Kidney epithelial cell (primary cell): Measurements from ENCODE around the gene GALNT16. TPM values are rescaled to one million over a fixed set of nuclear protein-coding genes. Genes with fewer than 3 reads are reported as not detected.

ENCODE experiments used
- DNase-seq: peaks from one replicate; pipeline ENCODE4 v3.0.0-alpha.2; 2010; ENCODE audit warnings: low read depth
- H3K27me3 ChIP-seq: 2 replicates; pipeline ENCODE4 v1.6.0; 2011; ENCODE audit warnings: low read length; ENCODE audit not compliant: control insufficient read depth, insufficient read depth
- H3K36me3 ChIP-seq: 2 replicates; pipeline ENCODE4 v1.5.1; 2011; ENCODE audit warnings: low read length; ENCODE audit not compliant: control insufficient read depth, insufficient read depth
- H3K4me3 ChIP-seq: 2 replicates; pipeline ENCODE4 v1.5.1; 2011; ENCODE audit warnings: low read depth, mild to moderate bottlenecking, control low read depth, low read length
- CTCF ChIP-seq: IDR thresholded peaks from 2 replicates; pipeline ENCODE4 v1.5.1; 2011; ENCODE audit warnings: mild to moderate bottlenecking, moderate library complexity, low read length, control low read depth, inconsistent platforms; ENCODE audit not compliant: insufficient read depth, poor library complexity, severe bottlenecking
- total RNA-seq: library from RNA; depleted of rRNA; stranded (reverse); fragments of >200 nt; gene quantifications from 2 replicates; pipeline ENCODE4 v1.2.3, GENCODE V29; 2015

The GALNT16 gene
- total RNA-seq, 1 donor from 2014 or later = 0.33 TPM

- TF ChIP-seq CTCF = no peak
- DNase-seq = no peak
- H3K27me3 ChIP-seq = peaks cover 3% of the 10 kb centered on the region
Observed at GRCh38 chr14:69313176-69313575, 53.2 kb downstream of the GALNT16 start.

DNA sequence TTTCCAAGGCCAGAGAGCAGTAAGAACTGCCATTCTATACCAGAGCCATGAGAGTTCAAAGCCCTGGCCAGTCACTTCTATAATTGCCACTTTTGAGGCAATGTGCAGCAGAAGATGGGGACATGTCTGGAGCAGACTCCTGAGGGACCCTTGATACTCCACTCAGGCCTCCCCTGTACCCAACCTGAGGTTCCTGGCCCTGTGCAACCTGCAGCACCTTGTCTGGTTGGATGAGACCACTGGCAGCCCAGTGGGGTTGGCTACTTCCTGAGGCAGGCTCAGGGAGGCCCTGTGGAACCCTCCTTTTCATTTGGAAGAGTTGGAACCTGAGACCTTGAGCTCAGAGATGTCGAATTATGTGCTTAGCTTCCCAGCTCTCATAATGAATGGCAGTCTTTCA is 54.4 kb downstream of the GALNT16 start:
- TF ChIP-seq CTCF = no peak
- Histone ChIP-seq H3K27me3 (peaks cover 3% of the 10 kb centered on the region), H3K36me3 (no peaks in the 10 kb centered on the region), H3K4me3 (no peak overlapping the region)
- DNase-seq = no peak

More at GRCh38 chr14:69313176-69313575, 53.2 kb downstream of the GALNT16 start:
- H3K4me3 ChIP-seq = no peak overlapping the region
- H3K36me3 ChIP-seq = no peaks in the 10 kb centered on the region

DNA sequence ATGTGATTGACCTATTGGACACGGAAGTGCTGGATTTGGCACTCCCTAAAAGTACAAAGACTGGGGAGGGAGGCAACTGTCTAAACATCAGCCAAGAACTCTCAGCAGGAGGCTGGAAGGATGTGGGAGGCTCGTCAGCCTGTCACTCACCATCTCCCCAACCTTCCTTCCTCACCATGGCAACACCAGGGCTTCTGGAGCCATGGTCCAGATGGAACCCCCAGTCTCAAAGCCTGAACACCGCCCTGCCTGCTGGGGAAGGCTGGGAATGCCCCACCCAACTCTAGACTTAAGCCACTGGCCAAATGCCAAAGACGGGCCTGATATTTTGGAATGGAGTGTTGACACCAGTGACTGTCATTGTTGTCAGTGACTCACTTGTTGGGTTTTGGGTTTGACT is 55.3 kb downstream of the GALNT16 start:
- no peak for TF ChIP-seq CTCF
- H3K27me3 ChIP-seq = peaks cover 3% of the 10 kb centered on the region
- H3K4me3 ChIP-seq = no peak overlapping the region
- DNase-seq = no peak
- no peaks in the 10 kb centered on the region for H3K36me3 ChIP-seq

DNA sequence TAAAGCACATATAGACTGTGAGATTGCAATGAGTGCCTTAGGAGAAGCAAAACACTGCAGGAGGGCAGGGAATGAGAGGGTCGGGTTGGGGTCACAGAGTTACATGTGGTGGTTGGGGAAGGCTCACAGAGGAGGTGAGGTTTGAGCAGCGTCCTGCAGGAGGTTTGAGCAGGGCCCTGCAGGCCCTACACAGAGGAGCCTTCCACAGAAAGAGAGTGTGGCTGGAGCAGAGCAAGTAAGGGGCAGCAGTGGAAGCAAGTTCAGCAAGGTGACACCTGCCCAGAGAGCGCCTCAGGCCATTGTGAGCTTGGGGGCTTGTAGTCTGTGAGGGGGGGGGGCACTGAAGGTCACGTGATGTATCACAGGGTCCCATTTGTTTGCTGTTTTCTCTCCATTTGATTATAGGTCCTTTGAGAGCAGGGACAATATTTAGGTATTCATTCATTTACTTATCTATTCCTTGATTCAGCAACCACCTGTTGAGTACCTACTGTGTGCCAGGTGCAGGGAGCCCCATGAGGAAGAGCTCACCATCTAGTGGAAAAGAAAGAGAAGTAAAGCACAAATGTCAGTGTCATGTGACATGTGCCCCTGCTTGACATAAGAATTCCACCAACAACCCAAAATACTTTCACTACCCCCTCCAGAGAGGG is 56.6 kb downstream of the GALNT16 start:
- no peak overlapping the region for H3K4me3 ChIP-seq
- H3K36me3 ChIP-seq = no peaks in the 10 kb centered on the region
- no peak for TF ChIP-seq CTCF
- no peak for DNase-seq
- H3K27me3 ChIP-seq = no peaks in the 10 kb centered on the region

DNA sequence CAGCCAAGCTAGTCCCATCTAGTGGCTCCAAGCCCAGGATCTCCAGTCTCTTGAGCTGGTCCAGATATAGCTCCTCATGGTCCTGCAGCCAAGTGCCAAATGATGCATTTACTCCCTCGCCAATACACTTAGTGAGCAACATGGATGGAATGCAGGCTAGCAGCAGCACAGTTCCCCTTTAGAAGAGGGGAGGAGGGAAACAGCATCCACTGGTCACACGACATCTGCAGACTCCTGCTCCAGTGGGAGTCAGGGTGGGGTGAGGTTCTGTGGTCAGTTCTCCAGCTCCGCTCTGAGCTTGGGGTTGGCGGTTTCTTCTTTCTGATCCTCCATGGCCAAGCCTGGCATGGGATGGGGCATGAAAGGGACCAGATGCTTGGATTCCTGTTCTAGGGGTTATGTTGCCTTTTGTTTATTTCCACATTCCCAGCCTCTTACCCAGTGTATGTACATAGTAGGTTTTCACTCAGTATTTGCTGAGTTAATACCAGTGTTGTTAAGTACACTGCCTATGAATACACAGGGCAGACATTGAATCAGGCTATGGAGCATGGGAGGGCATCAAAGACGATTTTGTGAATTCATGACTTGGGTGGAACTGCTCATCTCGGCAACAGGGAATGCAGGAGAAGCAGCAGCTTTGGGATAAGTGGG is 57.3 kb downstream of the GALNT16 start:
- TF ChIP-seq CTCF = no peak
- Histone ChIP-seq H3K36me3 (no peaks in the 10 kb centered on the region), H3K27me3 (no peaks in the 10 kb centered on the region), H3K4me3 (no peak overlapping the region)
- DNase-seq = peak; percentile 88
